Measurements from ENCODE around the gene PRXL2C. TPM values are rescaled to one million over a fixed set of nuclear protein-coding genes. Genes with fewer than 3 reads are reported as not detected.

Gene PRXL2C
- total RNA-seq, 1 experiment from 2014 or later, result 35.4 TPM

DNA sequence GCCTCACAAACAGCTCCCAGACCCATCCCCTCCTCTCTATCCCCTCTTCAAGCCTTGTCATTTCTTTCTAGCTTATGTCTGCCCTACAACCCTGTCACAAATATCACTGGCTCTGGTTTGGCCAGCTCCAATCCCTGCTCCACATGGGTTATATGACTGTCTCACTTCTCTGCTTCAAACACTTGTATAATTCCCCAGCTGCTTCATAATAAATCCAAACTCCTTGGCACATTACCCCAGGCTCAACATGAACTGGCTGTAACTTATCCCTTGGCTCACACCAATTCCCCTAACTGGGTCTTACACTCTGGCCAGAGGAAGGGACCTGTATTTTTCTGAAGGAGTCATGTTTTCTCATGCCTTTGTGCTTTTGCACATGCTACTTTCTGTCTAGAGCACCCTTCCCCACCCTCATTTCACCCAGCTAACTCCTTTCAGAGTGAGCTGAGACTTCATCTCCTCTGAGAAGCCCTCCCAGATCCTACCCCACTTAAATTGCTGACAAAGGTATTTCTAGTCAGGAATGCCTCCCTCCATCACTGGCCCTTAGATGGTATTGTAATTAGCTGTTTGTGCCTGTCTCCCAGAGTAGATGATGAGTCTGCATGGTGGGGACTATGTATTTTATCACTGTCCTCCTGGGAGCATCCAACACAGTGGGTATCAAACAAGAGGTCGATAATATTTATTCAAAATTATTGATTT, 5.3 kb downstream of the PRXL2C start:
- Histone ChIP-seq H3K4me1 (no peaks in the 10 kb centered on the region), H3K9me3 (no peaks in the 10 kb centered on the region), H3K27me3 (replicated peaks; ENCODE audit: control insufficient read depth, insufficient read depth, low read length) (no peaks in the 10 kb centered on the region), H3K36me3 (ENCODE audit: control insufficient read depth, insufficient read depth, low read length) (no peaks in the 10 kb centered on the region; the same call in 1 of the 2 replicates), H3K4me3 (ENCODE audit: low read depth, low read length) (no peak overlapping the region)
- intact Hi-C loops (cut with micrococcal nuclease; ENCODE audit: unreplicated experiment), result loop anchor here (5.0 kb wide), 2 partner anchors 207 to 322 kb away; no protein-coding TSS in a partner anchor
- Mint-ChIP-seq H3K9me3 (ENCODE audit: unreplicated experiment) (no peaks in the 10 kb centered on the region), H3K27ac (ENCODE audit: unreplicated experiment) (peak overlapping the region; percentile 30), H3K36me3 (ENCODE audit: insufficient read depth, unreplicated experiment) (peaks cover 71% of the 10 kb centered on the region), H3K4me1 (ENCODE audit: low read depth, unreplicated experiment) (peaks cover 13% of the 10 kb centered on the region), H3K27me3 (ENCODE audit: insufficient read depth, unreplicated experiment) (no peaks in the 10 kb centered on the region), H3K4me3 (ENCODE audit: unreplicated experiment) (no peak overlapping the region)
- POLR2A ChIA-PET, result no interaction called here
- BruUV-seq (replicated peaks), result no TSS peak
- no peak for TF ChIP-seq CTCF (IDR thresholded peaks at IDR 0.05; ENCODE audit: insufficient read depth in 1 of 2, low read depth in 1 of 2, low read length in 1 of 2, severe bottlenecking in 1 of 2, unreplicated experiment in 1 of 2)
- CTCF ChIA-PET, result no interaction called here
- DNase-seq, result no peak

- Histone ChIP-seq H3K27me3 (replicated peaks; ENCODE audit: control insufficient read depth, insufficient read depth, low read length) (no peaks in the 10 kb centered on the region), H3K36me3 (ENCODE audit: control insufficient read depth, insufficient read depth, low read length) (no peaks in the 10 kb centered on the region; the same call in none of the 2 replicates), H3K4me1 (peaks cover 18% of the 10 kb centered on the region; the same call in 1 of the 2 replicates), H3K4me3 (ENCODE audit: low read depth, low read length) (no peak overlapping the region), H3K9me3 (no peaks in the 10 kb centered on the region)
- ChIA-PET CTCF (no interaction called here), POLR2A (no interaction called here)
- intact Hi-C loops (cut with micrococcal nuclease; ENCODE audit: unreplicated experiment), result no loop called here
- DNase-seq, result no peak
- no peaks in the 10 kb centered on the region for H3K9me3 Mint-ChIP-seq (ENCODE audit: unreplicated experiment)
- TF ChIP-seq CTCF (IDR thresholded peaks at IDR 0.05; ENCODE audit: insufficient read depth in 1 of 2, low read depth in 1 of 2, low read length in 1 of 2, severe bottlenecking in 1 of 2, unreplicated experiment in 1 of 2), result no peak
- H3K4me1 Mint-ChIP-seq (ENCODE audit: low read depth, unreplicated experiment), result peaks cover 19% of the 10 kb centered on the region
- no peaks in the 10 kb centered on the region for H3K27me3 Mint-ChIP-seq (ENCODE audit: insufficient read depth, unreplicated experiment)
- H3K27ac Mint-ChIP-seq (ENCODE audit: unreplicated experiment), result peak overlapping the region; percentile 32
- peaks cover 67% of the 10 kb centered on the region for H3K36me3 Mint-ChIP-seq (ENCODE audit: insufficient read depth, unreplicated experiment)
- BruUV-seq (replicated peaks), result no TSS peak
- no peak overlapping the region for H3K4me3 Mint-ChIP-seq (ENCODE audit: unreplicated experiment)
These were observed 8.8 kb downstream of the PRXL2C start for GRCh38 chr9:96646081-96646991.

DNA sequence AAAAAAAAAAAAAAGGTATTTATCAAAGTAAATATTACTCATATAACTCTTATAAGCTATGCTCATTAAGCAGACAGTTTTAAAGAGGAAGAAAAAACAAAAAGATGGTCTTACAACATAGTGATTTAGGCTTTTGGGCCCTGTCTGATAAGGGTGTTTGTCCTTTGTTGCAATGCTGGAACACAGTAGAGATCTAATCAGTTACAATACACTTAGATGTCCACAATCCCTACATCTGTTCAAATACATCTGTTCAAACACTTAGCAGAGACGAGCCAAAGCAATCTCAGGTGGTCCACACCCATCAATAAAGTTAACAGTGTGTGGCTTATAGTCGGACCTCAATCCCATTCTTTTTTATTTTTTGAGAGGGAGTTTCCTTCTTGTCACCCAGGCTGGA, 11.0 kb downstream of the PRXL2C start:
- H3K9me3 ChIP-seq, result no peaks in the 10 kb centered on the region
- Mint-ChIP-seq H3K27me3 (ENCODE audit: insufficient read depth, unreplicated experiment) (no peaks in the 10 kb centered on the region), H3K4me3 (ENCODE audit: unreplicated experiment) (no peak overlapping the region), H3K4me1 (ENCODE audit: low read depth, unreplicated experiment) (peaks cover 13% of the 10 kb centered on the region), H3K36me3 (ENCODE audit: insufficient read depth, unreplicated experiment) (peaks cover 49% of the 10 kb centered on the region), H3K27ac (ENCODE audit: unreplicated experiment) (no peak overlapping the region), H3K9me3 (ENCODE audit: unreplicated experiment) (no peaks in the 10 kb centered on the region)
- no peak overlapping the region for H3K4me3 ChIP-seq (ENCODE audit: low read depth, low read length)
- DNase-seq, result peak; percentile 69 to 77
- no peaks in the 10 kb centered on the region; the same call in none of the 2 replicates for H3K36me3 ChIP-seq (ENCODE audit: control insufficient read depth, insufficient read depth, low read length)
- BruUV-seq (replicated peaks), result no TSS peak
- intact Hi-C loops (cut with micrococcal nuclease; ENCODE audit: unreplicated experiment), result loop anchor here (1.0 to 2.0 kb wide), 4 partner anchors 10 to 85 kb away; partner anchors contain the start of gene CDC14B
- ChIA-PET POLR2A (interaction anchor here (0.6 to 0.7 kb wide), 3 partner anchors 11 to 195 kb away, joined by 3 to 9 read pairs (median 9); partner anchors contain the start of genes HABP4 and PRXL2C), CTCF (interaction anchor here (0.6 to 0.7 kb wide), 2 partner anchors 11 to 193 kb away, joined by 3 to 6 read pairs; no protein-coding TSS in a partner anchor)
- peaks cover 18% of the 10 kb centered on the region; the same call in 1 of the 2 replicates for H3K4me1 ChIP-seq
- H3K27me3 ChIP-seq (replicated peaks; ENCODE audit: control insufficient read depth, insufficient read depth, low read length), result no peaks in the 10 kb centered on the region
- no peak for TF ChIP-seq CTCF (IDR thresholded peaks at IDR 0.05; ENCODE audit: insufficient read depth in 1 of 2, low read depth in 1 of 2, low read length in 1 of 2, severe bottlenecking in 1 of 2, unreplicated experiment in 1 of 2)

Data from Caco-2 (cell line).